GM12878 (cell line): ENCODE results near the gene FNDC3B. TPM values are rescaled to one million over a fixed set of nuclear protein-coding genes. Genes with fewer than 3 reads are reported as not detected.

Source experiments
- ATAC-seq: fragments of 200-7000 bp; cut with Tn5 transposase; 3 replicates; pipeline ENCODE4 v1.9.1; 2020; ENCODE audit warnings: mild to moderate bottlenecking, moderate library complexity
- BruUV-seq: library from RNA; stranded (reverse); fragments of 400-500 nt; replicated peaks from 2 replicates; lab custom pipeline; 2021; lab: Mats Ljungman, UMichigan
- CTCF ChIA-PET: fragments of 300-600 bp; sonication (Branson Sonifier 250); formaldehyde crosslinking; extraction: SDS; loops from one replicate; lab custom pipeline; 2021; ENCODE audit warnings: inconsistent platforms; lab: Yijun Ruan, JAX
- POLR2A ChIA-PET: fragments of 350-600 bp; formaldehyde crosslinking; extraction: SDS; loops from one replicate; lab custom pipeline; 2021; ENCODE audit warnings: inconsistent platforms; lab: Charles Lee
- RAD21 ChIA-PET: fragments of 300-600 bp; sonication (Branson Sonifier 250); formaldehyde crosslinking; loops from one replicate; lab custom pipeline; 2023; ENCODE audit warnings: antibody characterized with exemption; ENCODE audit not compliant: unreplicated experiment; lab: Charles Lee
- SMC1A ChIA-PET: fragments of 300-600 bp; sonication (Branson Sonifier 250); formaldehyde crosslinking; loops from one replicate; lab custom pipeline; 2023; ENCODE audit not compliant: unreplicated experiment, uncharacterized antibody; lab: Charles Lee
- DNase-seq: peaks from one replicate; pipeline ENCODE4 v3.0.0-alpha.2; 2011; ENCODE audit warnings: low read depth, low spot score
- FAIRE-seq: peaks from 3 replicates; lab custom pipeline; 2011; peaks lifted over from hg19 to GRCh38; lab: Jason Lieb, UNC
- H2AFZ ChIP-seq: 2 replicates; pipeline ENCODE4 v1.6.0; 2011; ENCODE audit warnings: low read depth, low read length, control low read depth; ENCODE audit not compliant: control insufficient read depth
- H3K27ac ChIP-seq: 2 replicates; pipeline ENCODE4 v1.5.1; 2011; ENCODE audit warnings: control low read depth; ENCODE audit not compliant: control insufficient read depth, insufficient read depth
- H3K27me3 ChIP-seq, 2 experiments: replicated peaks in 1 of 2; 2 replicates each; pipeline versions ENCODE4 v1.6.0 to v1.6.1; 2011; ENCODE audit warnings: low read length in 1 of 2; ENCODE audit not compliant: control insufficient read depth in 2 of 2, insufficient read depth in 2 of 2
- H3K36me3 ChIP-seq, 2 experiments: 2 replicates each; pipeline ENCODE4 v1.5.1; 2011; ENCODE audit warnings: low read length in 1 of 2; ENCODE audit not compliant: control insufficient read depth in 2 of 2, insufficient read depth in 2 of 2
- H3K4me1 ChIP-seq: 2 replicates; pipeline ENCODE4 v1.6.1; 2011; ENCODE audit warnings: mild to moderate bottlenecking, low read length, moderate library complexity, mixed read lengths; ENCODE audit not compliant: control insufficient read depth, insufficient read depth
- H3K4me2 ChIP-seq: 2 replicates; pipeline ENCODE4 v1.6.0; 2011; ENCODE audit warnings: control low read depth; ENCODE audit not compliant: control insufficient read depth, insufficient read depth
- H3K4me3 ChIP-seq: fragments of 200-600 bp; sonication (generic); 2 replicates; pipeline ENCODE4 v1.5.1; 2016
- H3K79me2 ChIP-seq: 2 replicates; pipeline ENCODE4 v1.6.0; 2011; ENCODE audit warnings: low read length; ENCODE audit not compliant: control insufficient read depth, insufficient read depth
- H3K9ac ChIP-seq: 2 replicates; pipeline ENCODE4 v1.8.0; 2011; ENCODE audit warnings: low read length, control low read depth, mixed read lengths; ENCODE audit not compliant: control insufficient read depth, insufficient read depth
- H3K9me3 ChIP-seq: replicated peaks from 3 replicates; pipeline ENCODE4 v1.5.1; 2011; ENCODE audit warnings: mild to moderate bottlenecking, low read length; ENCODE audit not compliant: control insufficient read depth, insufficient read depth
- H4K20me1 ChIP-seq: 2 replicates; pipeline ENCODE4 v1.6.0; 2011; ENCODE audit not compliant: control insufficient read depth, insufficient read depth
- BCL3 ChIP-seq: IDR thresholded peaks from 2 replicates; pipeline ENCODE4 v1.6.1; 2011; ENCODE audit warnings: borderline replicate concordance, low read depth, mild to moderate bottlenecking, moderate library complexity, low read length; ENCODE audit not compliant: insufficient read depth, poor library complexity, severe bottlenecking
- CEBPZ ChIP-seq: fragments of 150-350 bp; IDR thresholded peaks from 2 replicates; pipeline ENCODE4 v1.6.1; 2016; ENCODE audit warnings: low read depth, low read length
- HDGF ChIP-seq: fragments of 450-650 bp; IDR thresholded peaks from 2 replicates; pipeline ENCODE4 v1.6.1; 2016; ENCODE audit warnings: antibody characterized with exemption
- IRF4 ChIP-seq: IDR thresholded peaks from 2 replicates; pipeline ENCODE4 v1.6.1; 2011; ENCODE audit warnings: low read depth, low read length
- NBN ChIP-seq: fragments of 450-650 bp; IDR thresholded peaks from 2 replicates; pipeline ENCODE4 v1.6.1; 2016
- RELA ChIP-seq: fragments of 450-650 bp; IDR thresholded peaks from 2 replicates; pipeline ENCODE4 v1.8.0; 2014; ENCODE audit warnings: borderline replicate concordance; ENCODE audit not compliant: partially characterized antibody
- SKIL ChIP-seq: fragments of 450-650 bp; IDR thresholded peaks from 2 replicates; pipeline ENCODE4 v1.6.1; 2017; ENCODE audit warnings: mild to moderate bottlenecking, low read depth, inconsistent platforms; ENCODE audit not compliant: poor library complexity, severe bottlenecking
- SMAD1 ChIP-seq: fragments of 450-650 bp; IDR thresholded peaks from 2 replicates; pipeline ENCODE4 v1.6.1; 2018; ENCODE audit warnings: mild to moderate bottlenecking, low read depth; ENCODE audit not compliant: partially characterized antibody
- TBL1XR1 ChIP-seq: IDR thresholded peaks from 2 replicates; pipeline ENCODE4 v1.6.1; 2012; ENCODE audit warnings: low read depth, low read length, improper control_type of control experiment
- WGBS: methylation state at CpG from one replicate; pipeline ENCODE4 v1.1.6; 2016; ENCODE audit warnings: low lambda C conversion rate; ENCODE audit not compliant: insufficient replicate concordance, insufficient coverage; ENCODE audit errors: missing lambda C conversion rate; 5-methylcytosine and 5-hydroxymethylcytosine counted together
- in situ Hi-C: fragments of 300-500 bp; cut with MboI; formaldehyde crosslinking; loops from 9 replicates; pipeline ENCODE4 v1.14.3; 2018; ENCODE audit warnings: mixed read lengths
- intact Hi-C: fragments of 100-400 bp; cut with micrococcal nuclease; formaldehyde crosslinking; loops from one replicate; pipeline ENCODE4 v1.14.2; 2022; ENCODE audit not compliant: unreplicated experiment
- polyA plus RNA-seq, 11 experiments: library from polyadenylated mRNA; depleted of rRNA in 4 of 11; unstranded in 6 of 11; stranded (reverse) in 5 of 11; fragments of >200 nt; fragmentation: Nextera tagmentation in 4 of 11; fragmentation: Illumina TruSeq in 1 of 11; extraction: Ambion mirVana in 4 of 11; extraction: Trizol in 1 of 11; gene quantifications; 1 replicate in 1 of 11; 2 replicates in 10 of 11; pipeline versions ENCODE4 v1.2.1 to v1.2.3, GENCODE V29; 2011 to 2016; ENCODE audit warnings: inconsistent platforms in 2 of 11, missing spikeins in 2 of 11, low read depth in 1 of 11
- total RNA-seq, 4 experiments: library from RNA; depleted of rRNA in 3 of 4; stranded (reverse); fragments of >200 nt in 3 of 4; fragmentation: Illumina TruSeq in 1 of 4; extraction: Trizol in 1 of 4; gene quantifications; 2 replicates each; pipeline versions ENCODE4 v1.2.1 to v1.2.3, GENCODE V29; 2013 to 2021

Gene FNDC3B
- total and polyA plus RNA-seq, 10 of the 15 experiments (the other 5 are each of a cell fraction or from before 2014, with no cell fraction given), result 7.9 to 35.0 (median 18.5) TPM

- Histone ChIP-seq H3K36me3 (peaks cover 7 to 24% of the 10 kb centered on the region in 2 experiments; a peak in 3 of 4 replicates), H3K9ac (no peak overlapping the region), H3K27me3 (no peaks in the 10 kb centered on the region), H3K4me3 (no peak overlapping the region), H3K4me1 (peaks cover 2% of the 10 kb centered on the region), H3K9me3 (no peaks in the 10 kb centered on the region), H2AFZ (no peak overlapping the region), H4K20me1 (no peaks in the 10 kb centered on the region; the same call in 1 of the 2 replicates), H3K27ac (no peak overlapping the region), H3K79me2 (peaks cover 15% of the 10 kb centered on the region), H3K4me2 (no peak overlapping the region)
- no peak for FAIRE-seq
- intact Hi-C loops, result no loop called here
- no TSS peak for BruUV-seq
- POLR2A ChIA-PET, result no interaction called here
- WGBS, result 97% methylated on average over 5 of the region's 5 CpGs
- TF ChIP-seq BCL3, result no peak
- TF ChIP-seq SKIL, result no peak
- no peak for TF ChIP-seq RELA
- TF ChIP-seq IRF4, result no peak
- no peak for TF ChIP-seq SMAD1
- TF ChIP-seq HDGF, result no peak
- TF ChIP-seq NBN, result no peak
- no peak for TF ChIP-seq TBL1XR1
- no peak for TF ChIP-seq CEBPZ
- no peak for ATAC-seq
- in situ Hi-C loops, result no loop called here
- CTCF ChIA-PET, result interaction anchor here (0.6 to 1.4 kb wide), 2 partner anchors 18 to 19 kb away, joined by 3 read pairs; no protein-coding TSS in a partner anchor
- RAD21 ChIA-PET, result no interaction called here
- SMC1A ChIA-PET, result interaction anchor here (1.0 kb wide), 1 partner anchor 161 kb away, joined by 5 read pairs; no protein-coding TSS in a partner anchor
- no peak for DNase-seq
These were observed 74.3 kb downstream of the FNDC3B start for GRCh38 chr3:172113710-172114109.
